Ishikawa (cell line): Measurements from ENCODE around the gene SFXN2.

Source experiments
- CEBPB ChIP-seq: IDR thresholded peaks from 2 replicates; pipeline ENCODE4 v1.6.1; 2012
- CREB1 ChIP-seq: IDR thresholded peaks from 2 replicates; pipeline ENCODE4 v1.6.1; 2012; ENCODE audit warnings: low read depth
- EGR1 ChIP-seq: IDR thresholded peaks from 2 replicates; pipeline ENCODE4 v1.6.1; 2012
- EP300 ChIP-seq: IDR thresholded peaks from 2 replicates; pipeline ENCODE4 v1.6.1; 2012; ENCODE audit warnings: borderline replicate concordance
- FOXM1 ChIP-seq: IDR thresholded peaks from 2 replicates; pipeline ENCODE4 v1.6.1; 2012; ENCODE audit warnings: low read depth, borderline replicate concordance
- NFIC ChIP-seq: IDR thresholded peaks from 2 replicates; pipeline ENCODE4 v1.6.1; 2012
- RAD21 ChIP-seq: IDR thresholded peaks from 2 replicates; pipeline ENCODE4 v1.6.1; 2012; ENCODE audit warnings: low read depth
- TAF1 ChIP-seq: IDR thresholded peaks from 2 replicates; pipeline ENCODE4 v1.6.1; 2012; ENCODE audit warnings: low read depth, mild to moderate bottlenecking
- TCF12 ChIP-seq: IDR thresholded peaks from 2 replicates; pipeline ENCODE4 v1.6.1; 2012; ENCODE audit warnings: low read depth
- TEAD4 ChIP-seq: IDR thresholded peaks from 2 replicates; pipeline ENCODE4 v1.6.1; 2012
- YY1 ChIP-seq: IDR thresholded peaks from 2 replicates; pipeline ENCODE4 v1.6.1; 2012; ENCODE audit warnings: low read depth
- ZBTB7A ChIP-seq: IDR thresholded peaks from 2 replicates; pipeline ENCODE4 v1.6.1; 2012; ENCODE audit warnings: low read depth
- TF ChIP-seq, protein P1 (sequence below): IDR thresholded peaks from 2 replicates; pipeline ENCODE4 v1.6.1; 2012
- TF ChIP-seq, protein P2 (sequence below): IDR thresholded peaks from 2 replicates; pipeline ENCODE4 v1.6.1; 2012; ENCODE audit warnings: low read depth, mild to moderate bottlenecking
- TF ChIP-seq, protein P3 (sequence below): IDR thresholded peaks from 2 replicates; pipeline ENCODE4 v1.6.1; 2012

SFXN2 gene

DNA sequence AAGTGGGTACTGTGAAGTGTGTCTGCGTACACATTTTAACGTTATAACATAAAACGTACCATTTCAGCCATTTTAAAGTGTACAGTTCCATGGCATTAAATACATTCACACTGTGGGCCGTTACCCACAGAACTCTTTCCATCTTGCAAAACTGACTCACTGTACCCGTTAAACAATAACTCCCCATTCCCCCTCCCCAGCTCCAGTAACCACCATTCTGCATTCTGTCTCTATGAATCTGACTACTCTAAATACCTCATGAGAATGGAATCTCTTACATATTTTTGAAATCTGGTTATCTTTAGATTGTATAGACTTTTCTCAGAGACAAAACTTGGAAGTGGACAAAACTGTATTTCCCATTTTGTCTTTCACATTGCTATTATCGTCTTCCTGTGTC lies 9.5 kb upstream of the SFXN2 start:
- TF ChIP-seq, protein P1, sequence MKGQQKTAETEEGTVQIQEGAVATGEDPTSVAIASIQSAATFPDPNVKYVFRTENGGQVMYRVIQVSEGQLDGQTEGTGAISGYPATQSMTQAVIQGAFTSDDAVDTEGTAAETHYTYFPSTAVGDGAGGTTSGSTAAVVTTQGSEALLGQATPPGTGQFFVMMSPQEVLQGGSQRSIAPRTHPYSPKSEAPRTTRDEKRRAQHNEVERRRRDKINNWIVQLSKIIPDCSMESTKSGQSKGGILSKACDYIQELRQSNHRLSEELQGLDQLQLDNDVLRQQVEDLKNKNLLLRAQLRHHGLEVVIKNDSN = no peak
- TF ChIP-seq TCF12 (no peak), CEBPB (no peak), FOXM1 (no peak), ZBTB7A (no peak), TAF1 (no peak), YY1 (no peak), TEAD4 (no peak), CREB1 (no peak), EGR1 (no peak), RAD21 (no peak), NFIC (no peak), EP300 (no peak)
- TF ChIP-seq, protein P2, sequence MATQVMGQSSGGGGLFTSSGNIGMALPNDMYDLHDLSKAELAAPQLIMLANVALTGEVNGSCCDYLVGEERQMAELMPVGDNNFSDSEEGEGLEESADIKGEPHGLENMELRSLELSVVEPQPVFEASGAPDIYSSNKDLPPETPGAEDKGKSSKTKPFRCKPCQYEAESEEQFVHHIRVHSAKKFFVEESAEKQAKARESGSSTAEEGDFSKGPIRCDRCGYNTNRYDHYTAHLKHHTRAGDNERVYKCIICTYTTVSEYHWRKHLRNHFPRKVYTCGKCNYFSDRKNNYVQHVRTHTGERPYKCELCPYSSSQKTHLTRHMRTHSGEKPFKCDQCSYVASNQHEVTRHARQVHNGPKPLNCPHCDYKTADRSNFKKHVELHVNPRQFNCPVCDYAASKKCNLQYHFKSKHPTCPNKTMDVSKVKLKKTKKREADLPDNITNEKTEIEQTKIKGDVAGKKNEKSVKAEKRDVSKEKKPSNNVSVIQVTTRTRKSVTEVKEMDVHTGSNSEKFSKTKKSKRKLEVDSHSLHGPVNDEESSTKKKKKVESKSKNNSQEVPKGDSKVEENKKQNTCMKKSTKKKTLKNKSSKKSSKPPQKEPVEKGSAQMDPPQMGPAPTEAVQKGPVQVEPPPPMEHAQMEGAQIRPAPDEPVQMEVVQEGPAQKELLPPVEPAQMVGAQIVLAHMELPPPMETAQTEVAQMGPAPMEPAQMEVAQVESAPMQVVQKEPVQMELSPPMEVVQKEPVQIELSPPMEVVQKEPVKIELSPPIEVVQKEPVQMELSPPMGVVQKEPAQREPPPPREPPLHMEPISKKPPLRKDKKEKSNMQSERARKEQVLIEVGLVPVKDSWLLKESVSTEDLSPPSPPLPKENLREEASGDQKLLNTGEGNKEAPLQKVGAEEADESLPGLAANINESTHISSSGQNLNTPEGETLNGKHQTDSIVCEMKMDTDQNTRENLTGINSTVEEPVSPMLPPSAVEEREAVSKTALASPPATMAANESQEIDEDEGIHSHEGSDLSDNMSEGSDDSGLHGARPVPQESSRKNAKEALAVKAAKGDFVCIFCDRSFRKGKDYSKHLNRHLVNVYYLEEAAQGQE = no peak
- TF ChIP-seq, protein P3, sequence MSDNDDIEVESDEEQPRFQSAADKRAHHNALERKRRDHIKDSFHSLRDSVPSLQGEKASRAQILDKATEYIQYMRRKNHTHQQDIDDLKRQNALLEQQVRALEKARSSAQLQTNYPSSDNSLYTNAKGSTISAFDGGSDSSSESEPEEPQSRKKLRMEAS = no peak

DNA sequence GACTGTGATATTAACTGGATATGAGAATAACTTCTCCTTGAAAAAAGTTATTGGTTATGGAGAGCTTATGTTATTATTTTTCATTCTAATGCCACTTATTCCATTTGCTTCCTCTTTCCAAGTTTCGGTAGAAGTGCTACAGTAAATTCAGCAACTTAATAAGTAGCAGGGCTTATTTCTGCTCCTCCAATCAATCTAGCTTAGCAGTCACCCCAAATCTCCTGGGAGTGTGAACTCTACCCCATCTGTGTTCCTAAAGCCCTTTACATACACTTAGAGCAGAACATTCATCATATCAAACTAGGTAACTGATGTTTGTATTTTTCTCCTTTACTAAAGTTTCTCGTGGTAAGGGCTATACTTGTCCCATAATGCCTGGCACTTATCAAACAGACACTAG lies 8.9 kb upstream of the SFXN2 start:
- no peak for TF ChIP-seq RAD21
- no peak for TF ChIP-seq NFIC
- no peak for TF ChIP-seq FOXM1
- TF ChIP-seq CEBPB = no peak
- TF ChIP-seq TAF1 = no peak
- TF ChIP-seq TCF12 = no peak
- TF ChIP-seq EGR1 = no peak
- TF ChIP-seq YY1 = no peak
- TF ChIP-seq EP300 = no peak
- no peak for TF ChIP-seq TEAD4
- TF ChIP-seq, protein P2 = no peak
- no peak for TF ChIP-seq CREB1
- no peak for TF ChIP-seq ZBTB7A

DNA sequence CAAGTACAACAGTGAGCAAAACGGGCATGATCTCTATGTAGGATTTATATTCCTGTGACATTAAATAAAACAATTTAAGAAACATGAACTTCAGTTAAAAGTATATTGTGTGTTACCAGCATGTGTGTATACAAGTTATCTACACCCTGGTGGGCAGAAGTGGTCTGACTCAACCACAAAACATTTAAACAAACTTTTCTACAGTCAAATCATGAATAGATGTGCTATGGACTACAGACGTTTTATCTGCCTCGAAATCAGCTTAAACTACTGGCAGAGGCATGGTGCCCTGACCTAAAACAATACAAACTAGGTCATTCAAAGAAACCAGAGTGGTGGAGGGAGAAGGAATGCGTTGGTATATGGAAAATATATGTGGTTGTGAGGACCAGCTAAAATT lies 3.8 kb upstream of the SFXN2 start:
- TF ChIP-seq TEAD4 (no peak), CEBPB (no peak), TCF12 (no peak), RAD21 (no peak), YY1 (no peak), NFIC (no peak), ZBTB7A (no peak), EP300 (no peak), FOXM1 (no peak), CREB1 (no peak), TAF1 (no peak), EGR1 (no peak)
- TF ChIP-seq, protein P3 = no peak; the same call in 1 of the 2 replicates
- TF ChIP-seq, protein P2 = no peak
- TF ChIP-seq, protein P1 = no peak

DNA sequence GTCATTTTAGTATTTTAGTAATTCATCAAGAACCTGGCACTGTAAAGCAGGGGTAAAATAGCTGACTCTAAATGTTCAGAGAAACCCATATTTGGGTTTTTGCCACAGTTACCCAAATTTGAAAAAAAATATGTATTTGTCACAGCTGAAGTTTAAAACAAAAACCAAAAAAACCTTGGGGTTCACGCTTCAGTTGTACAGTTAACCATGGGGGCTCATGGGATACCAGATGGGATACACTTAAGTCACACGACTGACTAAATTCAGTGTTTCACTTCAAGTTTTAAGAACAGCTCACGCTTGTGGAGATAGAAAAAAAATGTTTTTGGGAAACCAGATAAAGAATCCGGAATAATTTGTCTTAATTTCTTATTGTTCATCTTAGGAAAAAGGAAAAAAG lies 2.3 kb upstream of the SFXN2 start:
- TF ChIP-seq, protein P3 = no peak
- no peak for TF ChIP-seq ZBTB7A
- TF ChIP-seq YY1 = no peak
- no peak for TF ChIP-seq NFIC
- no peak for TF ChIP-seq TEAD4
- TF ChIP-seq EP300 = no peak
- no peak for TF ChIP-seq FOXM1
- no peak for TF ChIP-seq CEBPB
- no peak for TF ChIP-seq CREB1
- TF ChIP-seq TAF1 = no peak
- no peak for TF ChIP-seq EGR1
- TF ChIP-seq, protein P1 = no peak
- TF ChIP-seq RAD21 = no peak
- no peak for TF ChIP-seq TCF12
- TF ChIP-seq, protein P2 = no peak
